B cell (primary cell): Measurements from ENCODE around the gene TMEM271. TPM values are rescaled to one million over a fixed set of nuclear protein-coding genes. Genes with fewer than 3 reads are reported as not detected.

Source experiments
- ATAC-seq: fragments of 200-7000 bp; cut with Tn5 transposase; one replicate; pipeline ENCODE4 v1.10.0; 2021; ENCODE audit warnings: low read depth, mild to moderate bottlenecking, moderate number of reproducible peaks, moderate library complexity
- CTCF ChIA-PET: fragments of 350-600 bp; sonication (Branson Sonifier 250); formaldehyde crosslinking; loops from one replicate; lab custom pipeline; 2021; ENCODE audit warnings: antibody characterized with exemption, inconsistent platforms; lab: Charles Lee
- POLR2A ChIA-PET: fragments of 350-600 bp; sonication (Branson Sonifier 250); formaldehyde crosslinking; loops from one replicate; lab custom pipeline; 2021; ENCODE audit warnings: antibody characterized with exemption; lab: Charles Lee
- DNase-seq: peaks from one replicate; pipeline ENCODE4 v3.0.0; 2013
- H2AFZ ChIP-seq: 2 replicates; pipeline ENCODE4 v1.6.1; 2012; ENCODE audit warnings: mild to moderate bottlenecking, low read depth, low read length; ENCODE audit not compliant: insufficient read depth, poor library complexity, severe bottlenecking
- H3K27ac ChIP-seq, 2 donors: 1 replicate in 1 of 2; 2 replicates in 1 of 2; pipeline ENCODE4 v1.5.1; 2012 to 2013; ENCODE audit warnings: low read length in 2 of 2, mild to moderate bottlenecking in 2 of 2, moderate library complexity in 1 of 2
- H3K27me3 ChIP-seq, 4 experiments: fragments of 200-600 bp in 1 of 4; sonication (generic) in 1 of 4; replicated peaks in 1 of 4; 1 replicate in 2 of 4; 2 replicates in 2 of 4; pipeline versions ENCODE4 v1.6.1 to v1.7.0; 2013 to 2016; ENCODE audit warnings: low read length in 3 of 4, mild to moderate bottlenecking in 2 of 4, mixed read lengths in 1 of 4, moderate library complexity in 1 of 4; ENCODE audit not compliant: insufficient read depth in 4 of 4, control insufficient read depth in 3 of 4; ENCODE audit errors: control extremely low read depth in 1 of 4
- H3K36me3 ChIP-seq, 2 experiments: replicated peaks in 1 of 2; 1 replicate in 1 of 2; 2 replicates in 1 of 2; pipeline versions ENCODE4 v1.6.1 to v1.7.1; 2013; ENCODE audit warnings: low read length in 1 of 2; ENCODE audit not compliant: insufficient read depth in 2 of 2, control insufficient read depth in 1 of 2; ENCODE audit errors: control extremely low read depth in 1 of 2, extremely low read depth in 1 of 2
- H3K4me1 ChIP-seq, 2 donors: fragments of 200-600 bp in 1 of 2; sonication (generic) in 1 of 2; 1 replicate in 1 of 2; 2 replicates in 1 of 2; pipeline versions ENCODE4 v1.5.1 to v1.6.1; 2013 to 2017; ENCODE audit warnings: low read length in 2 of 2; ENCODE audit not compliant: control insufficient read depth in 2 of 2, insufficient read depth in 2 of 2
- H3K4me2 ChIP-seq: replicated peaks from 2 replicates; pipeline ENCODE3; 2012; ENCODE audit warnings: mild to moderate bottlenecking, low read depth, low read length; ENCODE audit not compliant: poor library complexity, severe bottlenecking
- H3K4me3 ChIP-seq, 5 experiments: fragments of 200-600 bp in 1 of 5; sonication (generic) in 1 of 5; 1 replicate in 3 of 5; 2 replicates in 2 of 5; pipeline versions ENCODE4 v1.5.1 to v1.7.0; 2011 to 2016; ENCODE audit warnings: low read length in 4 of 5, mild to moderate bottlenecking in 4 of 5, low read depth in 2 of 5, control low read depth in 1 of 5, moderate library complexity in 1 of 5; ENCODE audit not compliant: insufficient read depth in 1 of 5; ENCODE audit errors: control extremely low read depth in 1 of 5, extremely low read depth in 1 of 5
- H3K79me2 ChIP-seq: fragments of 200-600 bp; sonication (generic); one replicate; pipeline ENCODE4 v1.6.0; 2016; ENCODE audit warnings: low read length; ENCODE audit not compliant: control insufficient read depth, insufficient read depth
- H3K9ac ChIP-seq: fragments of 200-600 bp; sonication (generic); 2 replicates; pipeline ENCODE4 v1.6.1; 2017; ENCODE audit warnings: mild to moderate bottlenecking, low read length, moderate library complexity
- H3K9me3 ChIP-seq, 3 donors: one replicate each; pipeline versions ENCODE4 v1.6.1 to v1.7.1; 2013; ENCODE audit warnings: low read length in 2 of 3; ENCODE audit not compliant: control insufficient read depth in 2 of 3, insufficient read depth in 1 of 3; ENCODE audit errors: control extremely low read depth in 1 of 3
- H4K20me1 ChIP-seq: 2 replicates; pipeline ENCODE4 v1.6.0; 2012; ENCODE audit warnings: mild to moderate bottlenecking, low read length; ENCODE audit not compliant: insufficient read depth, control insufficient read depth, poor library complexity, severe bottlenecking
- H3K27ac Mint-ChIP-seq: one replicate; pipeline ENCODE4 v1.8.0; 2021; ENCODE audit warnings: mixed read lengths
- H3K27me3 Mint-ChIP-seq: one replicate; pipeline ENCODE4 v1.8.0; 2021; ENCODE audit warnings: mixed read lengths
- H3K4me1 Mint-ChIP-seq: one replicate; pipeline ENCODE4 v1.8.0; 2021; ENCODE audit warnings: mixed read lengths
- H3K4me3 Mint-ChIP-seq: one replicate; pipeline ENCODE4 v1.8.0; 2021; ENCODE audit warnings: mixed read lengths
- H3K9me3 Mint-ChIP-seq: one replicate; pipeline ENCODE4 v1.8.0; 2022; ENCODE audit warnings: mixed read lengths; ENCODE audit not compliant: insufficient read depth
- CTCF ChIP-seq: fragments of 200-600 bp; IDR thresholded peaks from one replicate; pipeline ENCODE4 v1.8.0; 2022; ENCODE audit warnings: antibody characterized with exemption, mild to moderate bottlenecking
- EZH2 ChIP-seq: IDR thresholded peaks from 2 replicates; pipeline ENCODE4 v1.6.1; 2012; ENCODE audit warnings: borderline replicate concordance, low read depth, mild to moderate bottlenecking, moderate library complexity, low read length; ENCODE audit not compliant: insufficient read depth, poor library complexity, severe bottlenecking
- WGBS: methylation state at CpG from one replicate; pipeline ENCODE4 v1.1.5; 2013; ENCODE audit warnings: missing lambda C conversion rate; ENCODE audit not compliant: insufficient coverage; 5-methylcytosine and 5-hydroxymethylcytosine counted together
- intact Hi-C: fragments of 100-400 bp; cut with micrococcal nuclease; formaldehyde crosslinking; loops from one replicate; pipeline ENCODE4 v1.10.0; 2022
- polyA plus RNA-seq: library from polyadenylated mRNA; depleted of rRNA; stranded (reverse); fragments of >200 nt; gene quantifications from 2 replicates; pipeline ENCODE4 v1.2.3, GENCODE V29; 2012
- total RNA-seq, 2 donors: library from RNA; stranded (reverse); fragments of 120-200 nt in 1 of 2; gene quantifications; 1 replicate in 1 of 2; 2 replicates in 1 of 2; pipeline versions ENCODE4 v1.2.3 to v1.2.4, GENCODE V29; 2013 to 2022

The TMEM271 gene
- total and polyA plus RNA-seq, 2 donors (not counting 1 experiment from before 2014, with no cell fraction given), result not detected

- ATAC-seq, result no peak
Observed at GRCh38 chr4:623914-624566, 47.9 kb upstream of the TMEM271 start.

More at GRCh38 chr4:623914-624566, 47.9 kb upstream of the TMEM271 start:
- Histone ChIP-seq H4K20me1 (no peaks in the 10 kb centered on the region), H3K4me2 (no peak overlapping the region), H3K36me3 (no peaks in the 10 kb centered on the region), H3K4me3 (no peak overlapping the region), H3K27ac (no peak overlapping the region), H3K9me3 (peaks cover 0 to 33% (median 0%) of the 10 kb centered on the region in 3 donors), H3K9ac (no peak overlapping the region), H3K4me1 (no peaks in the 10 kb centered on the region), H3K79me2 (no peaks in the 10 kb centered on the region), H2AFZ (no peak overlapping the region), H3K27me3 (peaks cover 0 to 6% (median 0%) of the 10 kb centered on the region in 4 experiments)
- ChIA-PET CTCF (interaction anchor here (0.6 kb wide), 1 partner anchor 280 kb away, joined by 3 read pairs; no protein-coding TSS in a partner anchor), POLR2A (no interaction called here)
- Mint-ChIP-seq H3K27me3 (peaks cover 11% of the 10 kb centered on the region), H3K4me3 (no peak overlapping the region), H3K9me3 (no peaks in the 10 kb centered on the region), H3K27ac (no peak overlapping the region), H3K4me1 (no peaks in the 10 kb centered on the region)
- 56% methylated on average over 24 of the region's 29 CpGs for WGBS
- TF ChIP-seq EZH2 (no peak), CTCF (no peak)
- no peak for DNase-seq
- intact Hi-C loops, result no loop called here
